ENCODE results near the gene REEP3. TPM values are rescaled to one million over a fixed set of nuclear protein-coding genes. Genes with fewer than 3 reads are reported as not detected.

Gene REEP3, protein sequence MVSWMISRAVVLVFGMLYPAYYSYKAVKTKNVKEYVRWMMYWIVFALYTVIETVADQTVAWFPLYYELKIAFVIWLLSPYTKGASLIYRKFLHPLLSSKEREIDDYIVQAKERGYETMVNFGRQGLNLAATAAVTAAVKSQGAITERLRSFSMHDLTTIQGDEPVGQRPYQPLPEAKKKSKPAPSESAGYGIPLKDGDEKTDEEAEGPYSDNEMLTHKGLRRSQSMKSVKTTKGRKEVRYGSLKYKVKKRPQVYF
- 33.2 and 34.0 TPM in 2 replicates for total RNA-seq
- long read RNA-seq, full-length matches to known transcripts = 3 of 11 reads
- long read RNA-seq, partial matches to known transcripts = 2 of 11 reads
- long read RNA-seq, other reads (novel, unspliced or antisense) = 6 of 11 reads

DNA sequence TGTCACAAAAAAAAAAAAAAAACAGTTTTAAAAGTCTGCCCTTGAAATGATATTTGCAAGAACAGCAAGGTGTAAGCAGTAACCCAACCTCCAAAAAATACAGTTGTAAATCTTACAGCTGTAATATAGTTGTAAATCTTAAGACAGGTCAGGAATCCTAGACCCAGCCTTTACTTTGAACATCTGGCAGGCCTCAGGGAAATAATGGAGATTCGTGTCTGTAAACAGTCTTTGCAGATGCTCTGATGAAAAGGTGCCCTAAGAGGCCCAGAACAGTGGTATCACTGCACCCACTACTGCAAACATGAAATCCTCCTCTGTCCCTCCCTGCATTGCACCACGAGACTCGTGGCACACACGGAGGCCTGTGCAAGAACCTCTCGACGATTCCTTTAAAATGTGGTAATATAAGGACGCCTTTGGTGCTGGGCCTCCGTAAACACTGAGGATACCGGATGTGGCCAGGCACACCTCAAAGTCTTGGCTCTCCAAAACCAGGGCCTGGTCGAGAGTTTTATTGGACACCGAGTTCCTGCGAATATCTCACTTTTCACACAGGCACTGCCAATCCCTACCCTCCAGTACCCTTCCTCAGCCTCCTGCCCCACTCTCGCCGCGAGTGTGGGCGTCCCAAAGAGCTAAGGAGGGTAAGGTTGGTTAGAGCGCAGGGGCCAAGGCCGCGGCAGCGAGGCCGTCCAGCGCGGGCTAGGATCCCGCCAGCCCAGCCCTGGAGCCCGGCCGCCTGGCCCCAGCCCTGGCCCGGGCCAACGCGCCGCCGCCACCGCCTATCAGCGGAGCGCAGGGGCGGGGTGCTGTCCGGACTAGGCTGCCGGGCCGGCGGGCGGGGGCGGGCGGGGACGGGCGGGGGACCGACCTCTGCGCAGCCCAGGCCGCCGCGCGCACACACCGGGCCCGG is at the start of gene REEP3:
TSS of gene REEP3 (plus strand) at position 902 of the 916 bp plus-strand sequence. CDS start 145 bp downstream, outside the sequence.
- peak; percentile 53 for DNase-seq (ENCODE audit: low spot score, unreplicated experiment)
- Mint-ChIP-seq H3K9me3 (ENCODE audit: low read depth) (peaks cover 4% of the 10 kb centered on the region), H3K4me3 (ENCODE audit: low read depth) (peak within 1 kb of the TSS; percentile 89), H3K27ac (peak within 1 kb of the TSS; percentile 98), H3K27me3 (no peaks in the 10 kb centered on the region), H3K36me3 (ENCODE audit: insufficient read depth) (peaks cover 14% of the 10 kb centered on the region), H3K4me1 (ENCODE audit: low read depth) (peaks cover 32% of the 10 kb centered on the region)
- TF ChIP-seq, protein P1, sequence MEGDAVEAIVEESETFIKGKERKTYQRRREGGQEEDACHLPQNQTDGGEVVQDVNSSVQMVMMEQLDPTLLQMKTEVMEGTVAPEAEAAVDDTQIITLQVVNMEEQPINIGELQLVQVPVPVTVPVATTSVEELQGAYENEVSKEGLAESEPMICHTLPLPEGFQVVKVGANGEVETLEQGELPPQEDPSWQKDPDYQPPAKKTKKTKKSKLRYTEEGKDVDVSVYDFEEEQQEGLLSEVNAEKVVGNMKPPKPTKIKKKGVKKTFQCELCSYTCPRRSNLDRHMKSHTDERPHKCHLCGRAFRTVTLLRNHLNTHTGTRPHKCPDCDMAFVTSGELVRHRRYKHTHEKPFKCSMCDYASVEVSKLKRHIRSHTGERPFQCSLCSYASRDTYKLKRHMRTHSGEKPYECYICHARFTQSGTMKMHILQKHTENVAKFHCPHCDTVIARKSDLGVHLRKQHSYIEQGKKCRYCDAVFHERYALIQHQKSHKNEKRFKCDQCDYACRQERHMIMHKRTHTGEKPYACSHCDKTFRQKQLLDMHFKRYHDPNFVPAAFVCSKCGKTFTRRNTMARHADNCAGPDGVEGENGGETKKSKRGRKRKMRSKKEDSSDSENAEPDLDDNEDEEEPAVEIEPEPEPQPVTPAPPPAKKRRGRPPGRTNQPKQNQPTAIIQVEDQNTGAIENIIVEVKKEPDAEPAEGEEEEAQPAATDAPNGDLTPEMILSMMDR (IDR thresholded peaks at IDR 0.05; ENCODE audit: unreplicated experiment) = no peak

DNA sequence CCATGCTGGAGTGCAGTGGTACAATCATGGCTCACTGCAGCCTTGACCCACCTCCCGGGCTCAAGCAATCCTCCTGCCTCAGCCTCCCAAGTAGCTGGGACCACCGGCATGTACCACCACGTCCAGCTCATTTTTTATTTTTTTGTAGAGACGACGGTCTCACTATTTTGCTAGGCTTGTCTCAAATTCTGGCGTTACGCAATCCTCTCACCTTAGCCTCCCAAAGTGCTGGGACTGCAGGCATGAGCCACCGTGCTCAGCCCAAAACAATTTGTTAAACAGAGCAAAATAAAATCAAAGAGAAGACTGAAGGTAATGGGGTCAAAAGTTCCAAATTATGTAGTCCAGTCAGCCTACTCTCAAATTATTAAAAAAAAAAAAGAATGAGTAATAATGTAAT is 46.7 kb upstream of the REEP3 start:
- Mint-ChIP-seq H3K27me3 (no peaks in the 10 kb centered on the region), H3K9me3 (ENCODE audit: low read depth) (no peaks in the 10 kb centered on the region), H3K4me3 (ENCODE audit: low read depth) (no peak overlapping the region), H3K27ac (peak overlapping the region; percentile 59), H3K36me3 (ENCODE audit: insufficient read depth) (peaks cover 2% of the 10 kb centered on the region), H3K4me1 (ENCODE audit: low read depth) (peaks cover 16% of the 10 kb centered on the region)
- TF ChIP-seq, protein P1 (IDR thresholded peaks at IDR 0.05; ENCODE audit: unreplicated experiment) = no peak
- no peak for DNase-seq (ENCODE audit: low spot score, unreplicated experiment)

DNA sequence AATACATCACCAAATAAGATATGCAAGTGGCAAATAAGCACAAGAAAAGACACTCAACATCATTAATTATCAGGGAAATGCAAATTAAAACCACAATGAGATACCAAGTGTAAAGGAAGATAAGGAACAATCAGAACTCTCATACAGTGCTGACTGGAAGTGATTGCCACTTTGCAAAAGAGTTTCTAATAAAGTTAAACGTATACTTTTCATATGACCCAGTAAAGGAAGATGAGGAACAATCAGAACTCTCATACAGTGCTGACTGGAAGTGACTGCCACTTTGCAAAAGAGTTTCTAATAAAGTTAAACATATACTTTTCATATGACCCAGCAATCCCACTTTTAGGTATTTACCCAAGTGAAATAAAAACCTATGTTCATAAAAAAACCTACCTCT is 43.3 kb upstream of the REEP3 start:
- peaks cover 16% of the 10 kb centered on the region for H3K4me1 Mint-ChIP-seq (ENCODE audit: low read depth)
- H3K27ac Mint-ChIP-seq = peak overlapping the region; percentile 14

DNA sequence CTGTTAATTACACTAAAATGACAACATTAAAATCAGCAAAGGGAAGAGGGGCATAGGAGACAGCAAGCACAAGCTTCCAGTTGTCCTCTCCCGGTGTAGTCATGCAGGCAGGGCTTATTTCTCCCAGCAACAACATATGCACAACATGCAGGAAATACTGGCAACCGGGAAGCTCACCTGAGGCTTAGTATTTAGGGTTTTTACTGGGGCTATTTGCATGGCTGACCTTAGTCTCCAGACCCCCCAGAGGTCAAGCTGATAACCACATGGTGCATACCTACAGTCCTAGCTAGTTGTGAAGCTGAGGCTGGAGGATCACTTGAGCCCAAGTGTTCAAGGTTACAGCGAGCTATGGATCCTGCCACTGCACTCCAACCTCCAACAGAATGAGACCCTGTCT is 42.6 kb upstream of the REEP3 start:
- H3K4me1 Mint-ChIP-seq (ENCODE audit: low read depth) = peaks cover 16% of the 10 kb centered on the region
- H3K9me3 Mint-ChIP-seq (ENCODE audit: low read depth) = no peaks in the 10 kb centered on the region
- TF ChIP-seq, protein P1 (IDR thresholded peaks at IDR 0.05; ENCODE audit: unreplicated experiment) = no peak
- H3K36me3 Mint-ChIP-seq (ENCODE audit: insufficient read depth) = peaks cover 2% of the 10 kb centered on the region
- DNase-seq (ENCODE audit: low spot score, unreplicated experiment) = no peak
- H3K27me3 Mint-ChIP-seq = no peaks in the 10 kb centered on the region
- no peak overlapping the region for H3K27ac Mint-ChIP-seq
- H3K4me3 Mint-ChIP-seq (ENCODE audit: low read depth) = no peak overlapping the region

More for the DNA sequence above, 43.3 kb upstream of the REEP3 start:
- DNase-seq (ENCODE audit: low spot score, unreplicated experiment) = no peak
- TF ChIP-seq, protein P1 (IDR thresholded peaks at IDR 0.05; ENCODE audit: unreplicated experiment) = no peak
- no peaks in the 10 kb centered on the region for H3K27me3 Mint-ChIP-seq
- no peak overlapping the region for H3K4me3 Mint-ChIP-seq (ENCODE audit: low read depth)
- H3K9me3 Mint-ChIP-seq (ENCODE audit: low read depth) = no peaks in the 10 kb centered on the region
- peaks cover 2% of the 10 kb centered on the region for H3K36me3 Mint-ChIP-seq (ENCODE audit: insufficient read depth)

DNA sequence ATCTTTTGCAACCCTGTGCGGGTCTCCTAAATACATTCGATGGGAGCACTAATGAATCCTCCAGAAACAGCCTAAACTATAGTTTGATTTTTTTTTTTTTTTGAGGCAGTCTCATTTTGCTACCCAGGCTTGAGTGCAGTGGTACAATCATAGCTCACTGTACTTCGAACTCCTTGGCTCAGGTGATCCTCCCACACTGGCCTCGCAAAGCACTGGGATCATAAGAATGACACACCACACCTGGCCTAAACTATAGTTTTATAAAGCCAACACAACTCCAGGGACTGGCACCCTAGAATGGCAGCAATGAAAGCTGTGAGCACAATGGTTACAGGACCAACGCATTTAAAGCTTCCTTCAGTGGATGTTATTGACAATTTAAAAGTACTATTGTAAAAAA is 41.0 kb upstream of the REEP3 start:
- Mint-ChIP-seq H3K9me3 (ENCODE audit: low read depth) (no peaks in the 10 kb centered on the region), H3K4me1 (ENCODE audit: low read depth) (peaks cover 16% of the 10 kb centered on the region), H3K27ac (no peak overlapping the region), H3K27me3 (no peaks in the 10 kb centered on the region), H3K36me3 (ENCODE audit: insufficient read depth) (no peaks in the 10 kb centered on the region), H3K4me3 (ENCODE audit: low read depth) (no peak overlapping the region)
- TF ChIP-seq, protein P1 (IDR thresholded peaks at IDR 0.05; ENCODE audit: unreplicated experiment) = no peak
- no peak for DNase-seq (ENCODE audit: low spot score, unreplicated experiment)

Data from progenitor cell of endocrine pancreas (in vitro differentiated cells).